ENCODE measurements around the gene MPHOSPH10.
"Not testable (repeated sequence)": the region's sequence is repeated elsewhere in the genome, so short reads cannot be mapped to it uniquely, and the experiment has no call there.

MPHOSPH10 gene

DNA sequence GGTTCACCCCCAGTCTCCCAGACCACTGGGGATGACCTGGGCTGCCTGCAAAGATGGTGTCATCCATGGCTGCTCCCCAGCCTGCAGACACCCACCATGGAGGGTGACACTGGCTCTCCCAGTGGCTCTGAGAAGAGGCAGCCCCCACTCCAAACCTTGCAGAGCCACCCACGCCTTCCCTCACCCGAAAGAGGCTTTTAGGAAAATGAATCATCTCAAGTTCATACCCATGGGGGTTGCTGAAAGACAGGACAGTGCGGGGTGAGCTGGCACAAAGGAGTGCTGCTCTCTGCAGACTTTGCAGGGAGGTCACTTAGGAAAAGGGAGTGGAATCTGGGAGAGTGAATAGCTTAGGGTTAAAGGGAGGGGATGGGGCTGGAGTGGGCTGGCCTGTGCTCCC is 36.4 kb downstream of the MPHOSPH10 start:
- no peak overlapping the region for H3K4me3 Mint-ChIP-seq
- no peaks in the 10 kb centered on the region for H3K4me1 Mint-ChIP-seq
- ATAC-seq (ENCODE audit: low read depth) = no peak
- no peak overlapping the region for H3K27ac Mint-ChIP-seq
- peaks cover 16% of the 10 kb centered on the region for H3K27me3 Mint-ChIP-seq
- DNase-seq (ENCODE audit: low spot score in 2 of 2) = no peak
- no peaks in the 10 kb centered on the region for H3K9me3 Mint-ChIP-seq
- H3K36me3 Mint-ChIP-seq = no peaks in the 10 kb centered on the region

DNA sequence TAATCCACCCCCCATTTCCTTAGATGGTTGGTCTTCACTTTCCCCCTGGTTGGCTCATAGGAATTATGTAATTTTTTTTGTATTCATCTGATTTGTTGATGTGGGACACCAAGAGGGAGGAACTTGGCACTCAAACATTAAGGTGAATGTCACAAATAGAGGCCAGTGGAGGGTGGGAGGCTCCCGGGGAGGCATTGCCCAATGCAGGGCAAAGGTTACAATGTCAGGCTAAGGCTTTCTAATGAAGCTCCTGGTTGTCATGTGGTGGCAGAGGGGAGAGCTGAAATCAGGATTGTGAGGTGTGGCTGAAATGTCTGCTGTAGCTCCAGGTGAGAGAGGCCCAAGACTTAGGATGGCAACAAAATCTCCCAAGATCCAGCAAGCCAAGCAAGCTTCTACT is 42.7 kb downstream of the MPHOSPH10 start:
- ATAC-seq (ENCODE audit: low read depth) (no peak), DNase-seq (ENCODE audit: low spot score in 2 of 2) (no peak)
- peaks cover 12% of the 10 kb centered on the region for H3K27me3 Mint-ChIP-seq
- H3K9me3 Mint-ChIP-seq = no peaks in the 10 kb centered on the region
- no peak overlapping the region for H3K27ac Mint-ChIP-seq
- no peaks in the 10 kb centered on the region for H3K4me1 Mint-ChIP-seq
- no peaks in the 10 kb centered on the region for H3K36me3 Mint-ChIP-seq
- no peak overlapping the region for H3K4me3 Mint-ChIP-seq

DNA sequence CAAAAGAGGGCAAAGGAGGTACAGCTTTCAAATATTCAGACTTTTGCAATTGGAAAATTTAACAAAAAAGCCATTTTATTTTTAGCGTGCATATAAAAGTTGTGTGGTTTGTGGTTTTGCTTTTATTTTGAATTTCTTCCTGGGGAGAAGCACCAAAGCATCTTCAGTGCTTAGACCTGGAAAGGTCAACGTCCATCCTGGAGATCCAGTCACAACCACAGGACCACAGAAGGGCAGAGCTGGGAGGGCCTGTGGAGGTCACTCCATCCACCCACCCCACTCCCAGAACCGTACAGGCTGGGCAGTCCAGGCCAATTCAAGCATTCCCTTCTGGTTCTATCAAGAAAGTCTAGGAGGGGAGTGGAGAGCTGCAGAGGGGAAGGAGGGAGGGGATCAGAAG is 43.8 kb downstream of the MPHOSPH10 start:
- peaks cover 11% of the 10 kb centered on the region for H3K27me3 Mint-ChIP-seq

DNA sequence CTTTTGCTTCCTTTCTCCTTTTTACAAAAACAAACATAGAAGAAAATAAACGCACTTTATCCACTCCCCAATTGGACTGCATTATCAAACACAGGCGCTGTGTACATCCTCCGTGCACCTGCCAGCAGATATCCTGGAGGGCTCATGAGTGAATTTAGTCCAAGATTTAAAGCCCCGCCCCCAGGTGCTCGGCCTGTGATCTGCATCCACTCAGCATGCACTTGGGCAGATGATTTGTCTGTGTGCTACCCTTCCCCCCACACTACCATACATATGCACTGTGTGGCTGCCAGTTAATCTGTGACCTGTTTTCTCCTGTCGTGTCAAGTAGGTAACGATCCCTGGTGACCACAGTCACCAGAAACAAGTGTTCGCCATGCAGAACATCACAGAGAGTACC is 48.4 kb downstream of the MPHOSPH10 start:
- not testable (repeated sequence) for H3K27me3 Mint-ChIP-seq; DNase-seq (ENCODE audit: low spot score in 2 of 2); H3K36me3 Mint-ChIP-seq; H3K9me3 Mint-ChIP-seq; H3K27ac Mint-ChIP-seq; ATAC-seq (ENCODE audit: low read depth); H3K4me3 Mint-ChIP-seq; H3K4me1 Mint-ChIP-seq

More for the DNA sequence above, 43.8 kb downstream of the MPHOSPH10 start:
- no peak overlapping the region for H3K4me3 Mint-ChIP-seq
- H3K9me3 Mint-ChIP-seq = no peaks in the 10 kb centered on the region
- H3K36me3 Mint-ChIP-seq = no peaks in the 10 kb centered on the region
- DNase-seq (ENCODE audit: low spot score in 2 of 2) (no peak), ATAC-seq (ENCODE audit: low read depth) (no peak)
- H3K4me1 Mint-ChIP-seq = no peaks in the 10 kb centered on the region
- H3K27ac Mint-ChIP-seq = no peak overlapping the region

DNA sequence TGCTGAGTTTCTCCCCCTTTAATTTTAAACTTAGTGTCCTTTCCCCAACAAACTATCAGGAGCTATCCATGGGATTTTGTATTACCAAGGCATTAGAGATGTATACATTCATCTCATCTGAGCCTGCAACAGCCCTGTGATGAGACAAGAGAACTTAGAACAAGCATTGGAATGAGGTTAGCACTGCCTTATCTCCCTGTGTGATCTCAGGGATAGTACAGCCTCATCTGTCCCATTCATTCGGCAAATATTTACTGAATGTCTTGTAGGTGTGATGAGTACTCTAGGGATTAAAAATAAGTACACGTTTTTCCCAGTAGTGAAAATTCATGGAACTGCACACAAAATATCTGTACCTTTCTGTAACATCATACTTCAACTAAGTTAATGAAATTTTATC is 50.9 kb downstream of the MPHOSPH10 start:
- H3K4me3 Mint-ChIP-seq = no peak overlapping the region
- no peaks in the 10 kb centered on the region for H3K9me3 Mint-ChIP-seq
- no peaks in the 10 kb centered on the region for H3K36me3 Mint-ChIP-seq
- H3K4me1 Mint-ChIP-seq = no peaks in the 10 kb centered on the region
- ATAC-seq (ENCODE audit: low read depth) (no peak), DNase-seq (ENCODE audit: low spot score in 2 of 2) (no peak)
- peaks cover 1% of the 10 kb centered on the region for H3K27me3 Mint-ChIP-seq
- H3K27ac Mint-ChIP-seq = no peak overlapping the region

DNA sequence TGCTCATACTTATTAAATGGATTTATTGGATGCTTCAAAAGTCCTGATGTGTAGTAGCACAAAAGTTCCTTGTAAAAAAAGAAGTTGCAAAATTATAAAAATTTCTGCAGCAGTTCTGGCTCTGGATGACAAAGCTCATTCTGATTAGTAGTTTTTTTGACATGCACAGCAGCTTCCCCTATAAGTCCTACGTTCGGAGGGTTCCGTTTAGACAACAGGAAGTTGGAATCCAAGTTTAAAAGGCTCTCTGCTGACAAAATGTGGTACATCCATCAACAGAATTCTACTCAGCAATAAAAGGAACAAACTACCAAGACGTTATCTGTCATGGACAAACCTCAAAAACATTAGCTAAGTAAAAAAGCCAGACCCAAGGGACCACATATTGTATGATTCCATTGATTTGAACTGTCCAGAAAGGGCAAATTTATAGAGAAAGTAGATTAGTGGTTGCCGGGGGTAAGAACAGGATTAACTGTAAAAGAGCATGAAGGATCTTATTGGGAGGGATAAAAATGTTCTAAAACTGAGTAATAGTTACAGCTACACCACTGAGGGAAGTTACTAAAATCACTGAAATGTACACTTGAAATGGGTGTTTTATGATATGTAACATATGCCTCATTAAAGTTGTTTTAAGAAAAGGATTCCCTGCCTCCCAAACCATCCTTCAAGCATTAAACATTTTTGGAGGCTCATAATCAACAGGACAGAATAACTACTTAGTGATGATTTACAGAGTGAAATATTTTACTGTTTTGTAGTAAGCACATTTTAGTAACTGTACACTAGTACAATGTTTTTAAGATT is 53.1 kb downstream of the MPHOSPH10 start:
- H3K9me3 Mint-ChIP-seq; H3K36me3 Mint-ChIP-seq; H3K27ac Mint-ChIP-seq; DNase-seq (ENCODE audit: low spot score in 2 of 2); H3K4me3 Mint-ChIP-seq; H3K4me1 Mint-ChIP-seq; H3K27me3 Mint-ChIP-seq: not testable (repeated sequence)
- peak; percentile 45 for ATAC-seq (ENCODE audit: low read depth)

DNA sequence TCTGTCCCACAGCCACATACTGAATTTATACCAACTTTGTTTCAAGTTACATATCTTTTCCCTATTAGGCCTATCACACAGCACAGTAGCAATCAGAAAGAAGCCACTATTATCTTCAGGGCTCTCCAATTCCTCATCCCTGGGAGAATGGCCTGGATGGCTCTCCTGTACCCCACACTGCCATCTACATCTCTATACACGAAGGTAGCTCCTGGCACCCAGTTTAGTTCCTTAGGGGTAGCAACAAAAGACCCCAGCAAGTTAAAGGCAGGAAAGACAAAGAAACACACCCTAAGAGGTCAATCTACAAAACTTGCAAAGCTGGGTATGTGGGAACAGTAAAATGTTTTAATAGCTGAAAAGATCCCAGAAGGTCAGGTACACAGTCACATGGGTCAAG is 56.5 kb downstream of the MPHOSPH10 start:
- H3K27ac Mint-ChIP-seq = no peak overlapping the region
- no peak overlapping the region for H3K4me3 Mint-ChIP-seq
- DNase-seq (ENCODE audit: low spot score in 2 of 2) (no peak), ATAC-seq (ENCODE audit: low read depth) (no peak)
- H3K27me3 Mint-ChIP-seq = no peaks in the 10 kb centered on the region
- peaks cover 3% of the 10 kb centered on the region for H3K36me3 Mint-ChIP-seq
- no peaks in the 10 kb centered on the region for H3K4me1 Mint-ChIP-seq
- H3K9me3 Mint-ChIP-seq = no peaks in the 10 kb centered on the region

DNA sequence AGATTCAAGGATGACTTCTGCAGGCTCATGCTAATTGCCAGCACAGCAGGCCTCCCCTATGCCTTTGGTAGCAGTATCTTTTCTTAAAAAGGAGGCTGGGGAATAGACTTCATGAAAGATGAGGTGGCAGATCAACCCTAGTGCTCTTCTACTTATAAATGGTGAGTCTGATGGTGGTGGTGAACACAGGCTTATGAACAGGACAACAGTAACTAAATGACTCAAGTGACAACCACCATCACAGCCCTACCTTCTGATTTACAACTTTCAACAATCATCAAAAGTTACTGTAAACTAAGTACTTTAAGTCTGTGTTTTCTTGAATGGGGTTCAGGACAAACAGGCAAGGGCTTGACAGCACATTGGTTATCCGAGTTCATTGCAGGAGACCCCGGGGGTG is 57.2 kb downstream of the MPHOSPH10 start:
- Mint-ChIP-seq H3K36me3 (peaks cover 3% of the 10 kb centered on the region), H3K4me3 (no peak overlapping the region), H3K4me1 (no peaks in the 10 kb centered on the region), H3K27ac (no peak overlapping the region), H3K9me3 (no peaks in the 10 kb centered on the region), H3K27me3 (no peaks in the 10 kb centered on the region)
- DNase-seq (ENCODE audit: low spot score in 2 of 2) = no peak
- ATAC-seq (ENCODE audit: low read depth) = no peak

DNA sequence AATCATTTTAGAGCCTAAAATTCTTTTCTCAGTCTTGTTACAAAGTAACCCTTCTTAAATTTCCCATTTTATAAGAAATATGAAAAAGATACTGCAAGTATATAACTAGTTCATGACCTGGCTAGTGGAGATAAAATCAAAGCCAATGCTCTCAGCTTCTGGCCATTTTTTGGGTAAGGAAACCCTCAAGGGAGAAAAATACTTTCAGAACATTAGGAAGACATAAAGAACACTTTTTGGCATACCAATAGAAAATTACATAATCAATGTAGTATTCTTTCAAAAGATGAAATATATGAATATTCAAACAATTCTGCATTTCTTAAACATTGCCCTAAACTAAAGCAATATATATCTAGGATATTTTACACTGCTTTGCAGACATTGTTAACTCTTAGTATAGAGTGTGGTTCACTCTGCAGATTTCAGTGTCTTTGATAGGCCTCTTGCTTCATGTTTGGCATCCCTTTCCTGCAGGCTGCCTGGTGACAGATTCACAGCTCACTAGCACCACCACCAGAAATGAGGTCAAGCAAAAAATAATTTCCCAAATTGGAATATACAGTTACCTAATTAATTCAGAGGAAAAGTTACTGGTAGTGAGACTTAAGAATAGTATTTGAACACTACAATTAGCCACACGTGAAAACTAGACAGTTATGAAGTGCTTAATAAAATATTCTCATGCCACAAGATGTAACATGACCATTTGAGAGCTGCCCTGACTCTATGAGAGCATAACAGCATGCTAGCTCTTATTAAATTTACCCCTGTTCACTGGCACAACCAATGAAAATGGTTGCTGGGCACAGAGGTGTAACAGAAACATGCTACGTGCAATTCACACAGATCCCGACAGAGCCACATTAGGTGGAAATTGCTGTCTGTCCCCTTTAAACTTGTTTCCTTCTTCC is 60.5 kb downstream of the MPHOSPH10 start:
- Mint-ChIP-seq H3K9me3 (peaks cover 7% of the 10 kb centered on the region), H3K36me3 (peaks cover 7% of the 10 kb centered on the region), H3K4me3 (no peak overlapping the region), H3K4me1 (no peaks in the 10 kb centered on the region), H3K27ac (no peak overlapping the region), H3K27me3 (no peaks in the 10 kb centered on the region)
- DNase-seq (ENCODE audit: low spot score in 2 of 2) (no peak), ATAC-seq (ENCODE audit: low read depth) (no peak)

DNA sequence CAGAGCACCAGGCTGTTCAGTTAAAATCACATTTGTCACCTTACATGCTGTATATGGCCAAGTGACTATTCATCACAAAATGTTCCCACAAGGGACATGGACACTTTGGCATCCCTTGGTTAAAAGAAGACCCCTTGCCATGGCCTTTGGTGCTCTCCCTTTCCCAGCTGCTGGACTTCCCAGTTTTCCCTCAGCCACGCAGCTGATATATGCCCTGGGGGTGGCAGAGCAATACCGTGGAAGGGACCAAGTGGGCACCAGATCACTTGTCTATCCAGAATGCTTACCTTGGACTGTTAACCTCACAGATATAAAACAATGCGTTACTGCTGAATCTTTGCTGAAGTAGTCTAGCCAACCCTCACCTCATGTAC is 61.1 kb downstream of the MPHOSPH10 start:
- ATAC-seq (ENCODE audit: low read depth) = no peak
- H3K36me3 Mint-ChIP-seq = peaks cover 13% of the 10 kb centered on the region
- H3K9me3 Mint-ChIP-seq = peaks cover 11% of the 10 kb centered on the region
- no peak overlapping the region for H3K27ac Mint-ChIP-seq
- no peaks in the 10 kb centered on the region for H3K27me3 Mint-ChIP-seq
- H3K4me3 Mint-ChIP-seq = no peak overlapping the region
- no peak for DNase-seq (ENCODE audit: low spot score in 2 of 2)
- H3K4me1 Mint-ChIP-seq = no peaks in the 10 kb centered on the region
